GM21717 (cell line): Measurements from ENCODE around the gene CDRT15.
"Not testable (repeated sequence)": the region's sequence is repeated elsewhere in the genome, so short reads cannot be mapped to it uniquely, and the experiment has no call there.

Source experiments
- ATAC-seq: cut with Tn5 transposase; IDR thresholded peaks from one replicate; pipeline ENCODE4 v1.9.1; 2021; ENCODE audit warnings: mild to moderate bottlenecking, moderate library complexity; ENCODE audit not compliant: unreplicated experiment

The CDRT15 gene

DNA sequence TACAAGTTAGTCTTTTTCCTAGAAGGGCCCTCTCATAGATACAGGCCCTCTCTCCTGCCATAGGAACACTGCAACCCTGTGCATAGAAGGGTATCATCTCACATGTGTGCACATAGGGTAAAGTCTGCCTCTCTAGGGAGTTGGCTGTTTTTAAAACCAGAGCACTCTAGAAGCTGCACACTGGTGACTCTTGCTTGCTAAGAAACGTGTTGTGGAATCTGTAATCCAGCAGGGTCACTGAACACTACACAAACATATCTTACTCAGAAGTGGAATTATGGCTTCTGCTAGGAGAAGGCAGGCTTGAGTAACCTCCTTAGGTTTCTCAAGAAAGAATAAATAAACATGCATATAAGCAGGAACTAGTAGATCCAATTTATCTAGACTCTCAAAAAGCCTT lies 45.9 kb downstream of the CDRT15 start:
- ATAC-seq: not testable (repeated sequence)

DNA sequence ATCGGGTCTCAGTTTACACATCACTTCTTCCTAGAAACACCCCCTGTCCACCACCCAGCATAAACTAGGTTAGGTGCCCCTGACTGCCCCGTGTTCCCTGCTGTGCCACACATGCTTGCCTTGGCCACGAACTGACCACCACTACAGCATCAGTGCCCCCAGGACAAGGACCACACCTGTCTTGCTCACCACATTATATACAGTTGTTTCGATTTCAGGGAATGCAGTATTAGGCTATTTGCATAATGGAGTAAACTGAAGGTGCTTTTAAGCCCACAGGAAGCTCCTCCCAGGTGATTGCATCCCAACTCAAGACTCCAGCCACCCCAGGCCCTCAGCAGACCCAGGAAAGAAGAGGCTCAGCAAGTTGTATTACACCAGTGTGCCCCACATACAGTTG lies 50.2 kb downstream of the CDRT15 start:
- not testable (repeated sequence) for ATAC-seq
